Panc1 (cell line): Measurements from ENCODE around the gene MYH14. TPM values are rescaled to one million over a fixed set of nuclear protein-coding genes. Genes with fewer than 3 reads are reported as not detected.
"Not testable (repeated sequence)": the region's sequence is repeated elsewhere in the genome, so short reads cannot be mapped to it uniquely, and the experiment has no call there.

Experiments used
- ATAC-seq: fragments of 200-7000 bp; cut with Tn5 transposase; 2 replicates; pipeline ENCODE4 v1.9.1; 2020; ENCODE audit warnings: mild to moderate bottlenecking, moderate library complexity
- BruUV-seq: library from RNA; stranded (reverse); fragments of 400-500 nt; replicated peaks from 2 replicates; lab custom pipeline; 2021; lab: Mats Ljungman, UMichigan
- CTCF ChIA-PET: fragments of 300-600 bp; sonication (Branson Sonifier 250); formaldehyde crosslinking; loops from one replicate; lab custom pipeline; 2022; ENCODE audit warnings: antibody characterized with exemption; lab: Charles Lee
- POLR2A ChIA-PET: fragments of 300-600 bp; sonication (Branson Sonifier 250); formaldehyde crosslinking; loops from one replicate; lab custom pipeline; 2022; ENCODE audit warnings: antibody characterized with exemption; lab: Charles Lee
- DNase-seq: peaks from one replicate; pipeline ENCODE4 v3.0.0-alpha.2; 2010; ENCODE audit warnings: low read depth, low spot score
- H3K27ac ChIP-seq: 2 replicates; pipeline ENCODE4 v1.5.1; 2011; ENCODE audit warnings: mild to moderate bottlenecking, low read length, inconsistent platforms
- H3K27me3 ChIP-seq: fragments of 200-500 bp; sonication (Bioruptor generic); 2 replicates; pipeline ENCODE4 v1.6.0; 2014; ENCODE audit warnings: low read length, inconsistent platforms; ENCODE audit not compliant: control insufficient read depth, insufficient read depth
- H3K36me3 ChIP-seq: fragments of 200-500 bp; sonication (Bioruptor generic); 2 replicates; pipeline ENCODE4 v1.5.1; 2014; ENCODE audit warnings: inconsistent platforms, mild to moderate bottlenecking, low read length, moderate library complexity; ENCODE audit not compliant: control insufficient read depth, insufficient read depth
- H3K4me1 ChIP-seq: 2 replicates; pipeline ENCODE4 v1.5.1; 2011; ENCODE audit warnings: inconsistent platforms, mild to moderate bottlenecking, low read length, moderate library complexity; ENCODE audit not compliant: control insufficient read depth, insufficient read depth
- H3K4me3 ChIP-seq, 2 experiments: 2 replicates each; pipeline ENCODE4 v1.5.1; 2011 to 2012; ENCODE audit warnings: low read depth in 2 of 2, low read length in 2 of 2, mild to moderate bottlenecking in 2 of 2, inconsistent platforms in 1 of 2, moderate library complexity in 1 of 2
- H3K9me3 ChIP-seq: fragments of 200-500 bp; sonication (Bioruptor generic); 2 replicates; pipeline ENCODE4 v1.5.1; 2014; ENCODE audit warnings: low read depth, mild to moderate bottlenecking, inconsistent platforms, low read length, moderate library complexity; ENCODE audit not compliant: control insufficient read depth, insufficient read depth
- CTCF ChIP-seq: fragments of 450-650 bp; IDR thresholded peaks from 2 replicates; pipeline ENCODE4 v1.5.1; 2017; ENCODE audit warnings: mild to moderate bottlenecking
- POLR2AphosphoS5 ChIP-seq: IDR thresholded peaks from 2 replicates; pipeline ENCODE4 v1.6.1; 2012; ENCODE audit warnings: mild to moderate bottlenecking, low read depth, low read length, moderate library complexity
- REST ChIP-seq, 2 experiments: IDR thresholded peaks; 2 replicates each; pipeline ENCODE4 v1.6.1; 2011 to 2012; ENCODE audit warnings: low read depth in 2 of 2, control low read depth in 1 of 2, low read length in 1 of 2, mild to moderate bottlenecking in 1 of 2, moderate library complexity in 1 of 2; ENCODE audit not compliant: insufficient read depth in 1 of 2
- SIN3A ChIP-seq: IDR thresholded peaks from 2 replicates; pipeline ENCODE4 v1.6.1; 2012; ENCODE audit warnings: low read depth, mild to moderate bottlenecking, low read length, moderate library complexity, borderline replicate concordance; ENCODE audit not compliant: insufficient read depth
- TCF7L2 ChIP-seq: IDR thresholded peaks from 2 replicates; pipeline ENCODE4 v1.6.1; 2011; ENCODE audit warnings: mild to moderate bottlenecking, low read depth, low read length, inconsistent platforms
- in situ Hi-C: cut with HindIII; loops from 2 replicates; pipeline ENCODE4 v1.10.0; 2016; ENCODE audit warnings: low sequenced_read_pairs, low pct_unique_long_range_greater_than_20kb
- intact Hi-C: fragments of 100-400 bp; cut with micrococcal nuclease; formaldehyde crosslinking; loops from one replicate; pipeline ENCODE4 v1.10.0; 2022; ENCODE audit not compliant: unreplicated experiment
- total RNA-seq: library from RNA; stranded (reverse); gene quantifications from one replicate; pipeline ENCODE4 v1.2.1, GENCODE V29; 2021; ENCODE audit not compliant: unreplicated experiment

The MYH14 gene
- total RNA-seq, 1 experiment from 2014 or later = 23.8 TPM

GRCh38 chr19:50341091-50341564 is 137.7 kb downstream of the MYH14 start:
- no peak for TF ChIP-seq POLR2AphosphoS5
- TF ChIP-seq SIN3A = no peak
- no peak for TF ChIP-seq CTCF
- TF ChIP-seq REST (IDR thresholded peaks at IDR 0.05; ENCODE audit: insufficient read depth in 1 of 2, low read depth in 2 of 2, low read length in 1 of 2) = no peak
- no peak for TF ChIP-seq TCF7L2
- BruUV-seq = no TSS peak
- Histone ChIP-seq H3K27ac (no peak overlapping the region), H3K36me3 (no peaks in the 10 kb centered on the region), H3K4me3 (no peak overlapping the region), H3K27me3 (no peaks in the 10 kb centered on the region), H3K4me1 (no peaks in the 10 kb centered on the region), H3K9me3 (0 out of 2 replicates have a peak, but pooled peaks cover 7% of the 10 kb centered on the region)
- intact Hi-C loops (no loop called here), in situ Hi-C loops (no loop called here)
- ChIA-PET POLR2A (no interaction called here), CTCF (no interaction called here)
- DNase-seq (no peak), ATAC-seq (no peak)

GRCh38 chr19:50344661-50345318 is 141.4 kb downstream of the MYH14 start:
- DNase-seq = no peak
- H3K27me3 ChIP-seq = no peaks in the 10 kb centered on the region
- ChIA-PET POLR2A (no interaction called here), CTCF (no interaction called here)
- 0 out of 2 replicates have a peak, but pooled peaks cover 7% of the 10 kb centered on the region for H3K9me3 ChIP-seq
- no peaks in the 10 kb centered on the region for H3K4me1 ChIP-seq
- H3K27ac ChIP-seq = no peak overlapping the region
- no peaks in the 10 kb centered on the region for H3K36me3 ChIP-seq
- TF ChIP-seq SIN3A (no peak), REST (IDR thresholded peaks at IDR 0.05; ENCODE audit: insufficient read depth in 1 of 2, low read depth in 2 of 2, low read length in 1 of 2) (no peak), CTCF (no peak), TCF7L2 (no peak), POLR2AphosphoS5 (no peak)
- ATAC-seq = no peak
- in situ Hi-C loops (no loop called here), intact Hi-C loops (no loop called here)
- H3K4me3 ChIP-seq = no peak overlapping the region
- BruUV-seq = no TSS peak

GRCh38 chr19:50347089-50347581 is 143.7 kb downstream of the MYH14 start:
- H3K27ac ChIP-seq, POLR2A ChIA-PET, H3K9me3 ChIP-seq, in situ Hi-C loops, intact Hi-C loops, BruUV-seq, H3K4me3 ChIP-seq, H3K36me3 ChIP-seq, H3K4me1 ChIP-seq, H3K27me3 ChIP-seq, ATAC-seq, DNase-seq: not testable (repeated sequence)
- CTCF ChIA-PET = interaction anchor here (0.6 kb wide), 1 partner anchor 1960 kb away, joined by 14 read pairs; no protein-coding TSS in a partner anchor
